NCI-H1092 (cell line): ENCODE measurements around the gene BCL7A.
"Not testable (repeated sequence)": the region's sequence is repeated elsewhere in the genome, so short reads cannot be mapped to it uniquely, and the experiment has no call there.

Source experiments
- DNase-seq: peaks from one replicate; lab custom pipeline; 2025; lab: John Stamatoyannopoulos, UW

The BCL7A gene

DNA sequence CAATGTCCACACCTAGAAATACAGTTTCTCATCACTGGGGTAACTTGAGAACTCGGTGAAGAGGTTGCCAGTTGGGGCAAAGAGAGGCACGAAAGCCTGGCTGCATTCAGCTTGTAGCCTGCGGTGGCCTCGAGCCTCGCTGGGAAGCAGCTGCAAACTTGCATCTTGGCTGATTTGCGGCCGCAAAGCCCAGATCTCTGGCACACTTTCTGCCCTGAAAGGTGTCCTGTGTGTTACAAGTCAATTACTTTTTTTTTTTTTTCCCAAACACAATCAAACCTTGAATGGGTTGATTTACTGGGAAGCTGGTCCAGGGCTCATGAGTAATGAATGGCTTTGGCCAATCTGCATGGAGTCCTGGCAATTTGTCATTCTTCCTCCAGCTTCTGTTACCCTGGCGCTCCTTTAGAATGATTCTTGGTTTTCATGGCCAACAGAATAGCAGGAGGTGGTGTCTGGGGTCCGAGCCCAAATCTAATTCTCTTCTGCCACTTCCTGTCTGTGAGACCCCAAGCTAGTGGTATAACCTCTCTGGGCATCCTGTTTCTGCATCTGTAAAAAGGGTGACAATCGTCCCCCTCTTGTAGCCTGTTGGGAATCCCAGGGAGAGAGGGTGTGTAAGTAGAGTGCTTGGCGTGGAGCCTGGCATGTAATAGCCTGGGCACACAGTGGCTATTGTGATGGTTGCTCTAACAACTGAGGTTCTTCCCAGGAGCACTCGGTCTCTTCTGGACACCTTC lies 6.7 kb downstream of the BCL7A start:
- peak; percentile 16 for DNase-seq

DNA sequence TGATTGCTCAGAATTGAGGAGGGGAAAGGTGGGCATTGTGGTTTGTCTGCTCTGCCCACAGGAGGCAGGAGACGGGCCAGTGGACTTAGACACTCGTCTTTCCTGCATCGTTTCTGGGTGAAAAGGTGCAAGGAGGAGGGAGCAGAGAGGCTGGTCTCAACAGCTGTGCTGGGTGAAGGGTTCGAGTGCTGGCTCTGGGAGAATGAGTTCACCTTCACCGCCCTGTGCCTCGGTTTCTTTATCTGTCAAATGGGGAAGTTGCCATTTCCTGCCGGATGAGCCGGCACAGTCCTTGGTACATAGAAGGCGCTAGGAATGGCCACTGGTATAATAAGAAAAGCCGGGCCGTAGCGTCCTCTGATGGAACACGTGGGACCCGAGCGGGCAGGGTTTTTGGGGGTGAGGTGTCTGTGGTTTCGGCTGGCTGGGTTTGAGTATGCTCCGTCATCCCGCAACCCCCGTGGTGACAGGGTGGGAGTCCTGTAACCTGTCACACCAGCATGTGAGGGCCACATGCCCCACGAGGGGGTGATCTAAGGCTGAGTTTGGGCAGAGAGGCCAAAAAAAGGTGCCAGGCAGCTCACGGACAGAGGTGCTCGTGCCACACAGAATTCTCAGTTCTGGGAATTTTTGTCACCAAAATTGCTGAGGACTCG lies 7.3 kb downstream of the BCL7A start:
- no peak for DNase-seq

DNA sequence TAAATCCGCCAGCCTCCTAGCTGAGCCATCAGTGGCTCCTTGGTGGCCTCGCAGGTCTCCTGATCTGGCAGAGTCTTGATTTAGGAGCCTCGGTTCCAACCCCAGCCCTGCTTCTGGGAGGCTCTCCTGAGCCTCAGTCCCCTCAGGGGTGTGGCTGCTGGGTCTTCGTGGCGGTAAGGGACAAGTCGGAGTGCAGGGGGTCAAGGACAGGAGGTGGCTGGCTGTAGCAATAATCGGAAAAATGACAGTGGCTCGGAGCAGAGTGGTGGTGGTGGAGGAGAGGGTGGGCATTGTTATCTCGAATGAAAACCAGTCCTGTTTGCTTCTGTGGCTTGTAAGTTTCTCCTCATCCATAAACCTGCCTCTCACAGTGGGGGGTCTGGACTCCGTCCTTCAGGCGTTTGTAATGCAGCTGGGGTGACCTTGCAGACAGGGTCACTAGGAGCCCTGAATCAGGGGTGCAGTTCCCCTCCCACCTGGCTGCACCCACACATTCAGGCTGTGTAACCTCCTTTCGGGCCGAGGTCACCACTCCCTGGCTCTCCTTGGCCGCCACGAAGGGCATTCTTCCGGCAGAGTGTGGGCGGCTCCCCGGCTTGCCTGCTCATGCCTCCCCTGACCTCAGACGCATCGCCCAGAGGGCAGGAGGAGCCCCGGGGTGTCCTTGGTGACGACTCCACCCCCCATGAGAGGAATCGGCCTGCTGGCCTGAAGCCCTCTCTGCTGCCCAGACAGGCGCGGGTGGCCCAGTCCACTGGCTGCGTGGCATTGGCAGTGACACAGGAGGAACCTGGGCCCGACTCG lies 8.1 kb downstream of the BCL7A start:
- no peak for DNase-seq

DNA sequence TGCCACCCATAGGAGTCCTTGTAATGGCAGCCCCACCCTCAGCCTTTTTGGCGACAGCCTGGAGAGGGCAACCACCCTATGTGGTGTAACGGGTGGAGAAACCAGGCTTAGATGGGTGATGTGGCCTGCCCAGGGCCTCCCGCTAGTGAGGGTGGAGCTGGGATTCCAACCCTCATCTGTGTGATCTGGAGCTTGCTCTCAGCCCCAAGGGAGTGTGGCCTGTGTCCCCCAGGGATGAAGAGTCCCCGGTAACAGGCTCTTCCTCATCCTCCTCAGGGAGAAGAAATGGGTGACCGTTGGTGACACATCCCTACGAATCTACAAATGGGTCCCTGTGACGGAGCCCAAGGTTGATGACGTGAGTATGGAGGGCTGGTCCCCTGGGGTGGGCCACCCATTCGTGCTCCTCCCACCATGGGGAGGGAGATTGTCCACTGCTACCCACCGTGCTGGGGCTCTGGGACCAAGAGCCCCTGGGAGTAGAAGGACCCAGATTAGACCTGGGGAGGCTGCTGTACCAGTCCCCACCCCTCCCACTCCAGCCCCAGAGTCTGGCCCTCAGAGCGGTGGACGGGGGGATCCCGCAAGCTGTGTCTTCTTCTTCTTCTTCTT lies 8.8 kb downstream of the BCL7A start:
- DNase-seq = no peak

DNA sequence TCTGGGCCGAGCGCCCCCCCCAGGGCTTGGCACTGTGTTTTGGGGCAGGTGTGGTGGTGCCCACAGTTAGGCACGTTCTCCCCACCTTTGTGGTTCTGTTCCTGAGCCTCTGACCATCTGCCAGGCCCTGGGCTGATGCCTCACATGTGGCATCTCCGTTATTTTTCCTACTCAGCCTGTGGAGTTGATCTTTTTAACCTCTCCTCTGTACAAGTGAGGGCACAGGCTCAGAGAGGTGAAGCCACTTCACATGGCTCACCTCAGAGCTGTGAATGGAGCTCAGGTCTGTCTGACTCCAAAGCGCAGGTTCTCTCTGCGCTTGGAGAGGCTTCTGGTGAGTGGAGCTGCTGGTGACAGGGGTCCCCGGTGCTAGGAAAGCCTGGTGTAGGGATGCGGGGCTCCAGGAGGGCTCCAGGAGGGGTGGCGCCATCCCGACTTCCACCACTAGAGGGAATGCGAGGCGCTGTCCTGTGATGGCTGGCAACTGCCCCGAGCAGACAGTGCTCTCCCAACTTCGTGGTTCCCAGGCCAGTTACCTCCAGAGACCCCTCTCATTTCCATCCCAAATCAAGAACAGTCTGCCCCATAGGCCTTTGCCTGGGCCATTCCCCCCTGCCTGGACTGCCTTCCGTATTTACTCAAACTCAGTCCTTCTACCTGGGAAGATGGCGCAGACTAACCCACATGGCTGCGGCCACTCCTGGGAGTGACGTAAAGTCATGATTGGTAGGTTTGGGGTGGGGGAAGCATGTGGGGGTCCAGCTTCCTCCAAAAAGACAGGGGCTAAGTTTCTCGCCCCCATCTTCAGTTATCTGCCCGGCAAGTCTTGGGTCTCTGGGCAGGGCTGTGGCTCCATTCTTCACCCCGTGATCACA lies 9.9 kb downstream of the BCL7A start:
- no peak for DNase-seq

DNA sequence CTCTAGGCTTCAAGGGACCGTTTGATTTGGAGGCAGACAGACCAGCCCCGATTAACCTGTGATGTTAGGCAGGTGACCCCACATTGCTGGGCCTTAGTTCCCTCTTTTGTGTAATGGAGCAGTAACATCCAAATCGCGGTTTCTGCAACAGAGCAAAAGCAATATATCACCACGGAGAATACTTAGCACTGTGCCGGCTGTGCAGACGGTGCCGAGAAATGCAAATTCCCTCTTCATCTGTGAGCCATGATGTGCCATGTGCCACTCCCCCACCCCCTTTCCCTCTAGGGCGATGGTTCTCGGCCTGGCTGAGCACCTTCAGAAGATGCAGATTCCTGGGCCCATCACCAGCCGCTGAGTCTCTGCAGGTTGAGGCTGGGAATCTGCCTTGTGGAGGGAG lies 10.9 kb downstream of the BCL7A start:
- DNase-seq = no peak

DNA sequence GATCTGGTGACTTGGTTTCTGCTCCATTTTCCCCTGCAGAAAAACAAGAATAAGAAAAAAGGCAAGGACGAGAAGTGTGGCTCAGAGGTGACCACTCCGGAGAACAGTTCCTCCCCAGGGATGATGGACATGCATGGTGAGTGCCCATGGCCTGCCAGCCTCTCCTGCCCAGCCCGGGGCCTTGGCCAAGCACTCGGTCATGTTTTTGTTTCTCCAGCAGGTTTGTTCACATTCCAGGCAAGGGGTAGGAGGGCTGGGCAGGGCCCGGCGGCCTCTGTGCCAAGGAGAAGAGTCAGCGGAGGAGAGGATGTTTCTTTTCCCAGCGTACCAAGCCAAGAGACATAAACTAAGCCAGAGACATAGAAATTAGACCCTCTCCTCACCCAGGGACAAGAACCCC lies 13.6 kb downstream of the BCL7A start:
- no peak for DNase-seq

DNA sequence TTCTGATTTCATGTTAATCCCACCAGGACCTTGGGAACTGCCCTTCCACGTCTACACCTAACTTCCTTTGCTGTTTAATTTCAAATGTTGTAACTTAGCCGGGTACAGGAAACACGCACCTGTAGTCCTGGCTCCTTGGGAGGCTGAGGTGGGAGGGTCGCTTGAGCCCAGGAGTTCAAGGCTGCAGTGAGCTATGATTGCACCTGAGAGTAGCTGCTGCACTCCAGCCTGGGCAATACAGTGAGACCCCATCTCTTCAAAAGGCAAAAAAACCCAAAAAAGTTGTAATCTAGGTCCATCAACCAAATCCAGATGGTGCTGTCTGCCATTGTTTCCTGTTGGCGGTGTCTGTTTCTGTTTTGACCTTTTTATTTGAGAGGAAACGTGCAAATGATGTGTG lies 14.5 kb downstream of the BCL7A start:
- DNase-seq = no peak

DNA sequence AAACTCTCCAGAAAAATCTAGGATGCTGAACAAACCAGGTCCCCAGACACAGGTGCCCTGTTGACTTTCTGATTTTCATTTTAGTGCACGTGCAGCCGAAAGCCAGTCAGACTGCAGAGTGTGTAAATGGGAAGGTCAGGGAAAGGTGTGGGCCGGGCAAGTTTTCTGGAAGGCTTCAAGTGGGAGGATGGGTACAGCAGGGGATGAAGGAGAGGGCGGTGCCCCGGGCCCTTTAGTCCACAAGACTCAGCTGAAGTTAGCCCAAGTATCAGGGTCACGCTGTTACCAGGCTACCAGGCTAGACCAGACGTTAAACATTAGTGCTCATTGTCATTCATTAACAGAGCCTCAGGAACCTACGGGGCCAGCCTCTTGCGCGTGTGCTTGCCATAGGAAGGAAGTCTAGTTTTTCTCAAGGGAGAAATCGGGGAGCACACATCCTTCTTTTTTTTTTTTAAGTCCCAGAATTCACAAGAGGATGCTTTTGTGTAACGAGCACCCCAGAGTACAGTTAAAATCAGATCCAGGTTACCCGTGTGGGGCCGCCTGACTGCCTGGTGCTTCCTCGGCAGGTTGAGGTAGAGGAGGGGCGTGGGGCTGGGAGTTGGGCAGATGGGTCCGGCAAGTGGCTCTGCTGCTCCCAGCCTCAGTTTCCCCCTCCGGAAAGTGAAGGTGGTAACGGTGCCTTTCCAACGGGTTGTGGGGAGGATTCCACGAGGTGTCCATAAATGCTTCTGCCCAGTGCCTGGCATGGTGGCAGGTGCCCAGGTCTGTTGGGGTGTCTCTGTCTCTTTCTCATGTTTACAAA lies 19.1 kb downstream of the BCL7A start:
- no peak for DNase-seq

DNA sequence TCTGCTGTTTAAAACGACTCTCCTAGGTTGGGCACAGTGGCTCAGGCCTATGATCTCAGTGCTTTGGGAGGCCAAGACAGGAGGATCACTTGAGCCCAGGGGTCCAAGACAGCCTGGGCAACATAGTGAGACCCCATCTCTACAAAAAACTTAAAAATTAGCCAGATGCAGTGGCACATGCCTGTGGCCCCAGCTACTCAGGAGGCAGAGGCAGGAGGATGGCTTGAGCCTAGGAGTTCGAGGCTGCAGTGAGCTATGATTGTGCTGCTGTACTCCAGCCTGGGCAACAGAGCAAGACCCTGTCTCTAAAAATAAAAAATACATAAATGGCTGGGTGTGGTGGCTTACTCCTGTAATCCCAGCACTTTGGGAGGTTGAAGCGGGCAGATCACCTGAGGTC lies 19.8 kb downstream of the BCL7A start:
- DNase-seq = not testable (repeated sequence)

DNA sequence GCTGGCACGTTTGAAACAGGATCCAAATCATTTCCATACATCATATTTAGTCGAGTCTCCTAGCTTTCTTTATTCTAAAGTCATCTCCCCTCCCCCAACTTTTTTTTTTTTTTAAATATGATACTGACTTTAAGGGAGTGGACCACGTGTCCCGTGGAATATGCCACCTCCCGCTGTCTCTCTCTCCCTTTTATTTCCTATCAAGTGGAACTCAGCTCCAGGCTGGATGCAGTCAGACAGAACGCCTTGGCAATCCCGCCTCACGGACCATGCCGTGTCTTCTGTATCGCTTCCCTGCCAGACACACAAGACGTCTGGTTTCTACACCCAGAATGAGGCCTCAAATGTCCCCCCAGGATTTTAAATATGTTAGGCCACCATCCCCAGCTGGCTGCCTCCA lies 21.2 kb downstream of the BCL7A start:
- DNase-seq = no peak

DNA sequence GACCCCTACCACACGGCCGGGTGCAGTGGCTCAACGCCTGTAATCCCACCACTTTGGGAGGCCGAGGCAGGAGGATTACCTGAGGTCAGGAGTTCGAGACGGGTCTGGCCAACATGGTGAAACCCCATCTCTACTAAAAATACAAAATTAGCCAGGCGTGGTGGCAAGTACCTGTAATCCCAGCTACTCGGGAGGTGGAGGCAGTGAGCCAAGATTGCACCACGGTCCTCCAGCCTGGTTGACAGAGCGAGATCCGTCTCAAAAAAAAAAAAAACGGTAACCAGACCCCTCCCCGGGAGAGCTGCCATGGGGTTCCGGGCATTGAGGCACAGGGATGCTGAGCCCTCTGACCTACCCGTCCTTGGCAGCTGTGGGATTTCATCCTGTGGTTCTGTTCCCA lies 21.8 kb downstream of the BCL7A start:
- DNase-seq = no peak

DNA sequence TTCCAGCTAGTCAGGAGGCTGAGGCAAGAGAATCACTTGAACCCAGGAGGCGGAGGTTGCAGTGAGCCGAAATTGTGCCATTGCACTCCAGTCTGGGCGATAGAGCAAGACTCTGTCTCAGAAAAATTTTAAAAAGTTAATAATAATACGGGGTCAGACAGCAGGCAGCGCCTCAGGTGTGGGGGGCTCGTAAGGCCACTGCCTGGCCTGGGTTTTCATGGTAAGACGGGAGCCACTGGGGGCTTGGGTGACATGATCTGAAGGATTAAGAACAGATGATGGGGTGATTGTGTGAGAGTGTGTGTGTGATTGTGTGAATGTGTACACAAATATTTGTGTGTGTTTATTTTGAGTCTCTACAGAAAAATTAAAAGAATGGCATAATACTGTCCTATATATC lies 23.6 kb downstream of the BCL7A start:
- DNase-seq = no peak

DNA sequence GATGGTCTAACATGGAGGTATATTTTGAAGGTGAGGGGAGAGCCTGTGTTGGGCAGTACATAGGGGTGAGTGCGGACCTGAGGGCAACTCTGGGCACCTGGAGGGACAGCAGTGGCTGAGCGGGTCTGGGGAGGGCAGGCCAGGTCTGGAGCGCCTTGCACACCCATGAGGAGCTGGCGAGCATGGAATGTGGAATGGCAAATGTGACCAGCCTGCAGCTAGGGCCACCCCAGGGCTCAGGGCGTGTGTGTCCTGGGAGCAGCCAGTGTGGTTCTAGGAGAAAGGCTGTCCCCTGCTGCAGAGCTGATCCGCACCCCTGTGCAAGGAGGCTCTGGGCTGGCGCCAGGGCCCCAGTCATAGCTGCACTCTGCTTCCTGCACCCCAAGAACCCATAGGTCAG lies 24.5 kb downstream of the BCL7A start:
- DNase-seq = no peak

DNA sequence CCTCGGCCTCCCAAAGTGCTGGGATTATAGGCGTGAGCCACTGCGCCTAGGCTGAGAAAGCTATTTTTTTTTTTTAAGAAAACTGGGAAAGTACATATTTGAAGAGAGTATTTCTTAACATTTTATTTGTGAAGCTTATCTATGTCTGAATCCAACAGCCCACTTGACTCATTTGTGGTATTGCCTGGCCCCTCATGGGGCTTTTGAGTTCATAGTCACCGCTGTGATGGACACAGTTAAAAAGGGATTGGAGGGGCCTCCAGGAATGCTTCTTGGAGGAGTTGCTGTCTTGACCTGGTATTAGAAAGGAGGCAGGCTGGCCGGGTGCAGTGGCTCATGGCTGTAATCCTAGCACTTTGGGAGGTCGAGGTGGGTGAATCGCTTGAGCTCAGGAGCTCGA lies 26.5 kb downstream of the BCL7A start:
- DNase-seq = no peak

DNA sequence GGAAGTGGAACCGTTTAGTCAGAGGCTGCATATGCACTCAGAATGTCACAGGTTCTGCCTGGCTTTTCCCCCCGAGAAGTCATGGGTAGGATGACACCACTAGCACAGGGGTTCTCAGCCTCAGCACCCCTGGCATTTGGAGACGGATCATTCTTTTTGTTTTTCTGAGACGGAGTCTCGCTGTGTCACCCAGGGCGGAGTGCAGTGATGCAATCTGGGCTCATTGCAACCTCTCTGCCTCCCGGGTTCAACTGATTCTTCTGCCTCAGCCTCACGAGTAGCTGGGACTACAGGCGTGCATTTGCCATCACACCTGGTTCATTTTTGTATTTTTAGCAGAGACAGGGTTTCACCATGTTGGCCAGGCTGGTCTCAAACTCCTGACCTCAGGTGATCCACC lies 28.1 kb downstream of the BCL7A start:
- DNase-seq = no peak

DNA sequence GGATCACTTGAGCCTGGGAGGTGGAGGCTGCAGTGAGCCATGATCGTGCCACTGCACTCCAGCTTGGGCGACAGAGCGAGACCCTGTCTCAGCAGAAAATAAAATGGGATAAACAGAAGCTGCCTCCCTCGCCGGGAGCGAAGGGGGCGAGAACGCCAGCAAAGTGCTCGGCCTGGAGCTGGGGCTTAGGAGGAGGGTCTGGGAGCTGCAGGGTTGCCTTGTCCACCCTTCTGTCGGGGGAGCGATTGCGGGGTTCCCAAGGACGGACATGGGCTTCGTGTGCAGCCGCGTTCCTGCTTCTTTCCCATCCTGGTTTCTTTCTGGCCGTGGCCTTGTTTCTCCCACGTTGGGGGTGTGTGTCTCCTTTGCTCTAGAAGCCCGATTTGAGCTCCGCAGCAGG lies 29.0 kb downstream of the BCL7A start:
- DNase-seq = no peak

DNA sequence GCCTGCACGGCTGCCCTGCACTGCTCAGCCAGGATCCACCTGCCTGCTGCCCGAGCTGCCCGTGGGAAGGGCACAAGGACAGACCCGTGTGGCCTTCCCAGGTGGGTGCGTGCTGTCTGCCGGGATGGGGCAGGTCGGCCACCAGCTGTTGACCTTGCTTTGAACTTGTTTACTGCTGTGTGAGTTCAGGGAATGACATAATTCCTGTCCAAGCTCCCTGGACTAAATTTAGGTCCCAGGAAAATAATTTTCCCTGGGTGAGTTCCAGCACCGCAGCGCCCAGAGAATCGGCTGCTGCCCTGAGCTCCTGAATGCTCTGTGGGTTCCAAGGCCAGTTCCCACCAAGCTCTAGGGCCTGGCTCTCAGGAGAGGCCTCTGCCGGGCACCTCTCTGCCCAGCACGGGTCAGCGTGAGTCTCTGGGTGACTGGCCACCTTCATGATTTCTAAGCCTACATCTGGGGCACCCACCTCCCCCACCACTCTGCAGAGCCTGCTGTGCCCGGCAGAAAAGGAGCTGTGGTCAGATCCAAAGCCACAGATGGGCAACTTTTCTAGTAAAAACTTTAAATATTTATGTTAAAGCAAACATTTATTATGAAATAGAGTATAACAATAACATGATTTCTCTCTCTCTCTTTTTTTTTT lies 29.7 kb downstream of the BCL7A start:
- no peak for DNase-seq

DNA sequence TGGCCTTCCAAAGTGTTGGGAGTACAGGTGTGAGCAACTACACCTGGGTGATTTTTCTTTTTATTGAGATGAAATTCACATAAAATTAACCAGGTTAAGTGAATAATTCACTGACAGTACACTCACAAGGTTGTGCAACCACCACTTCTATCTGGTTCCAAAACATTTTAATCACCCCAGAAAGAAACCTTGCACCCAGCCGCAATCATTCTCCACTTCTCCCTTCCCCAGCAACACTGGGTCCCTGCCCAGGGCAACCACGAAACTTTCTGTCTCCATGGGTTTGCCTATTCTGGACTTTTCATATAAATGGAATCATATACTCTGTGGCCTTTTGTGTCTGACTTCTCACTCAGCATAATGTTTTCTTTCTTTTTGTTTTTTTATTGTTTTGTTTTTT lies 30.6 kb downstream of the BCL7A start:
- no peak for DNase-seq

DNA sequence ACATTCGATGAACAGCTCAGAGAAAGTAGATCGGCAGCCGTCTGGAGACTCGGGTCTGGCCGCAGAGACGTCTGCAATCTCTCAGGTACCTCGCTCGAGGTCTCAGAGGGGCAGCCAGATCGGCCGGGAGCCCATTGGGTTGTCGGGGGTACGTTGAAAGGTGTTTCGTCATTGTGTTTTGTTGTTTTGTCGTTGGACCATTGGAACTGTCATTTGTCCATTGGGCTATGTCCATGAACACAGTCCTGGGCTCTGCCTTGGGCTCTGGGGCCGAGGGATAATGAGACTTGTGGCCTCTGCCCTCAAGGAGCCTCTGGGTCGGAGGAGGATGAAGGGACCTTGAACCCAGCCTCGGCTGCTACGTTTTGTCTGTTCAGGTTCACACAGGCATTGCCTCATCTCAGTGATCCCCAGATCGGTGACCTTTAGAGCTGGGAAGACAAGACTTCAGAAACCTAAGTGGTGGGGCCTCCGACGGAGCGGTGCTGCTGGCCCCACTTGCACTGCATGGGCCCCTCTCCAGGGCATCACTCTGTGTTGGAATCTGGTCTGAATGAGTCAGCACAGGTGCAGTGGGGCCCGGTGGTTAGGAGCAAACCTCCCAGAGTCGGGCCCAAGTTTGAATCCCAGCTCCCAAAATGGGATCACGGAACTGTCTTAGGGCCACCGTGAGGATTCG lies 33.3 kb downstream of the BCL7A start:
- DNase-seq = no peak
